BJ (cell line): ENCODE measurements around the gene WWOX. TPM values are rescaled to one million over a fixed set of nuclear protein-coding genes. Genes with fewer than 3 reads are reported as not detected.

Source experiments
- CTCF ChIA-PET: fragments of 350-600 bp; formaldehyde crosslinking; extraction: SDS; loops from one replicate; lab custom pipeline; 2021; ENCODE audit warnings: antibody characterized with exemption, inconsistent platforms; lab: Yijun Ruan, JAX
- POLR2A ChIA-PET: fragments of 300-600 bp; sonication (Branson Sonifier 250); formaldehyde crosslinking; extraction: SDS; loops from one replicate; lab custom pipeline; 2021; ENCODE audit warnings: antibody characterized with exemption; lab: Charles Lee
- DNase-seq: peaks from one replicate; pipeline ENCODE4 v3.0.0-alpha.2; 2011; ENCODE audit warnings: low read depth
- H3K27me3 ChIP-seq: 2 replicates; pipeline ENCODE4 v1.6.0; 2011; ENCODE audit warnings: low read length; ENCODE audit not compliant: control insufficient read depth, insufficient read depth
- H3K36me3 ChIP-seq: 2 replicates; pipeline ENCODE4 v1.5.1; 2011; ENCODE audit warnings: low read length; ENCODE audit not compliant: control insufficient read depth, insufficient read depth
- H3K4me3 ChIP-seq: 2 replicates; pipeline ENCODE4 v1.5.1; 2011; ENCODE audit warnings: low read depth, mild to moderate bottlenecking, control low read depth, low read length
- CTCF ChIP-seq: IDR thresholded peaks from 2 replicates; pipeline ENCODE4 v1.5.1; 2011; ENCODE audit warnings: low read depth, mild to moderate bottlenecking, control low read depth, inconsistent platforms, low read length, moderate library complexity; ENCODE audit not compliant: insufficient read depth
- polyA plus RNA-seq: library from polyadenylated mRNA; depleted of rRNA; stranded (reverse); fragments of >200 nt; gene quantifications from 2 replicates; pipeline ENCODE4 v1.2.3, GENCODE V29; 2011

WWOX gene
- polyA plus RNA-seq, 1 experiment, result 3.1 TPM

- TF ChIP-seq CTCF, result no peak
- ChIA-PET POLR2A (no interaction called here), CTCF (no interaction called here)
- Histone ChIP-seq H3K36me3 (no peaks in the 10 kb centered on the region), H3K27me3 (no peaks in the 10 kb centered on the region), H3K4me3 (no peak overlapping the region)
- DNase-seq, result no peak
Observed at GRCh38 chr16:79098907-79099306, 999.5 kb downstream of the WWOX start.

GRCh38 chr16:79099716-79100115, 1000.3 kb downstream of the WWOX start:
- H3K36me3 ChIP-seq, result no peaks in the 10 kb centered on the region
- no peak overlapping the region for H3K4me3 ChIP-seq
- TF ChIP-seq CTCF, result no peak
- no peak for DNase-seq
- no peaks in the 10 kb centered on the region for H3K27me3 ChIP-seq
- CTCF ChIA-PET, result no interaction called here
- POLR2A ChIA-PET, result no interaction called here

- Histone ChIP-seq H3K36me3 (no peaks in the 10 kb centered on the region), H3K27me3 (no peaks in the 10 kb centered on the region), H3K4me3 (no peak overlapping the region)
- no peak for DNase-seq
- TF ChIP-seq CTCF, result no peak
- CTCF ChIA-PET, result no interaction called here
- POLR2A ChIA-PET, result no interaction called here
Observed at GRCh38 chr16:79100447-79100846, 1001.0 kb downstream of the WWOX start.

- TF ChIP-seq CTCF, result no peak
- Histone ChIP-seq H3K36me3 (no peaks in the 10 kb centered on the region), H3K27me3 (no peaks in the 10 kb centered on the region), H3K4me3 (no peak overlapping the region)
- POLR2A ChIA-PET, result no interaction called here
- DNase-seq, result no peak
- CTCF ChIA-PET, result no interaction called here
Observed at GRCh38 chr16:79101491-79101890, 1002.0 kb downstream of the WWOX start.

GRCh38 chr16:79104567-79104966, 1005.1 kb downstream of the WWOX start:
- no peak for DNase-seq
- no peak overlapping the region for H3K4me3 ChIP-seq
- no peaks in the 10 kb centered on the region for H3K36me3 ChIP-seq
- ChIA-PET CTCF (no interaction called here), POLR2A (no interaction called here)
- no peaks in the 10 kb centered on the region for H3K27me3 ChIP-seq
- no peak for TF ChIP-seq CTCF
